Type B pancreatic cell (in vitro differentiated cells): ENCODE results near the gene DIP2A. TPM values are rescaled to one million over a fixed set of nuclear protein-coding genes. Genes with fewer than 3 reads are reported as not detected.

Source experiments
- DNase-seq: peaks from one replicate; pipeline ENCODE4 v3.0.0; 2021; ENCODE audit warnings: mixed read lengths; ENCODE audit not compliant: unreplicated experiment; ENCODE audit errors: extremely low spot score
- H3K27ac Mint-ChIP-seq: 2 replicates; pipeline ENCODE4 v1.8.0; 2021; ENCODE audit warnings: mild to moderate bottlenecking, mixed read lengths
- H3K27me3 Mint-ChIP-seq: 2 replicates; pipeline ENCODE4 v1.8.0; 2021; ENCODE audit warnings: mixed read lengths
- H3K36me3 Mint-ChIP-seq: 2 replicates; pipeline ENCODE4 v1.8.0; 2021; ENCODE audit warnings: mixed read lengths
- H3K4me1 Mint-ChIP-seq: one replicate; pipeline ENCODE4 v1.8.0; 2021; ENCODE audit warnings: mixed read lengths; ENCODE audit not compliant: unreplicated experiment
- H3K4me3 Mint-ChIP-seq: 2 replicates; pipeline ENCODE4 v1.8.0; 2021; ENCODE audit warnings: mild to moderate bottlenecking, mixed read lengths
- H3K9me3 Mint-ChIP-seq: 2 replicates; pipeline ENCODE4 v1.8.0; 2021; ENCODE audit warnings: mixed read lengths
- total RNA-seq: library from RNA; stranded (reverse); gene quantifications from 2 replicates; pipeline ENCODE4 v1.2.1, GENCODE V29; 2021; ENCODE audit warnings: low replicate concordance
- TF ChIP-seq, protein P1 (sequence below): fragments of 200-600 bp; sonication (generic); conservative IDR thresholded peaks from 2 replicates; pipeline ENCODE4 v1.5.0; 2021; ENCODE audit warnings: antibody characterized with exemption, mild to moderate bottlenecking

Gene DIP2A
- total RNA-seq, 1 donor from 2014 or later, result 49.4 TPM

DNA sequence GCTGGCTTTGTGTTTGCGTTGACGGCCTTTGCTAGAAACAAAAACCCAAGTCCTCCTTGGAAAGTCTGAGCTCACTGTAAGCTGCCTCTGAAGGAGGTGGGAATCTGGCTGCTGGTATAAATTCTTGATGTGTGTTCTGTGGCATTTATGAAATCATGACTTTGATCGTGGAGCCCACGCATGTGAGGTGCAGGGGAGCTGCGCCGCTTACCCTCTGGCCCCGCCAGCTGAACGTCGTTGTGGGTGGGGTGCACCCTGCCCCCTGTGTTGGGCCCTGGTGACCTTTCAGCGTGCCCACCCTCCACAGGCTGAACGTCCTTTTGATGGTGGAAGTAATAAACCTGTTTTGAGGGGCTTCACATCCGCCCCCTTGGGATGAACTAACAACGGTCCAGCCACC lies 21.2 kb upstream of the DIP2A start:
- Mint-ChIP-seq H3K27ac (no peak overlapping the region), H3K4me1 (no peaks in the 10 kb centered on the region), H3K36me3 (peaks cover 15% of the 10 kb centered on the region), H3K9me3 (no peaks in the 10 kb centered on the region), H3K27me3 (no peaks in the 10 kb centered on the region), H3K4me3 (no peak overlapping the region)
- TF ChIP-seq, protein P1, sequence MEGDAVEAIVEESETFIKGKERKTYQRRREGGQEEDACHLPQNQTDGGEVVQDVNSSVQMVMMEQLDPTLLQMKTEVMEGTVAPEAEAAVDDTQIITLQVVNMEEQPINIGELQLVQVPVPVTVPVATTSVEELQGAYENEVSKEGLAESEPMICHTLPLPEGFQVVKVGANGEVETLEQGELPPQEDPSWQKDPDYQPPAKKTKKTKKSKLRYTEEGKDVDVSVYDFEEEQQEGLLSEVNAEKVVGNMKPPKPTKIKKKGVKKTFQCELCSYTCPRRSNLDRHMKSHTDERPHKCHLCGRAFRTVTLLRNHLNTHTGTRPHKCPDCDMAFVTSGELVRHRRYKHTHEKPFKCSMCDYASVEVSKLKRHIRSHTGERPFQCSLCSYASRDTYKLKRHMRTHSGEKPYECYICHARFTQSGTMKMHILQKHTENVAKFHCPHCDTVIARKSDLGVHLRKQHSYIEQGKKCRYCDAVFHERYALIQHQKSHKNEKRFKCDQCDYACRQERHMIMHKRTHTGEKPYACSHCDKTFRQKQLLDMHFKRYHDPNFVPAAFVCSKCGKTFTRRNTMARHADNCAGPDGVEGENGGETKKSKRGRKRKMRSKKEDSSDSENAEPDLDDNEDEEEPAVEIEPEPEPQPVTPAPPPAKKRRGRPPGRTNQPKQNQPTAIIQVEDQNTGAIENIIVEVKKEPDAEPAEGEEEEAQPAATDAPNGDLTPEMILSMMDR, result no peak
- no peak for DNase-seq

DNA sequence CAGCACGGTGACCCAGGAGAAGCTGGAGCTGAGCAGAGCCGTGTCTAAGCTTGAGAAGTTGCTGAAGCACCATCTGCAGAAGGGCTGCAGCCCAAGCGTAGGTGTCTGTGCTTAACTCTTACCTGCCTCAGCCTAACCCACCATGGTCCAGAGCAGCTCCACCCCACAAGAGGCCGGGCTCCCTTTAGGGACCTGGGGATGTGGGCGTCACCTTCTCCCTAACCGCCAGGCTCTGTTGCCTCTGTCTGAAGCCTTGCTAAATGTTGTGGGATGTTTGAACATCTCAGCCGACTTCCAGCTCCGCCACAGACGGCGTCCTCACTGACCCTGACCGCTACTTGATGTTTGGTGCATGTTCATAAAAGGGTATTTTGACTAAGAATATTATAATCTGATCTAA lies 20.4 kb upstream of the DIP2A start:
- no peaks in the 10 kb centered on the region for H3K4me1 Mint-ChIP-seq
- H3K27me3 Mint-ChIP-seq, result no peaks in the 10 kb centered on the region
- TF ChIP-seq, protein P1, result no peak
- H3K9me3 Mint-ChIP-seq, result no peaks in the 10 kb centered on the region
- H3K4me3 Mint-ChIP-seq, result no peak overlapping the region
- H3K36me3 Mint-ChIP-seq, result peaks cover 20% of the 10 kb centered on the region
- no peak for DNase-seq
- no peak overlapping the region for H3K27ac Mint-ChIP-seq

DNA sequence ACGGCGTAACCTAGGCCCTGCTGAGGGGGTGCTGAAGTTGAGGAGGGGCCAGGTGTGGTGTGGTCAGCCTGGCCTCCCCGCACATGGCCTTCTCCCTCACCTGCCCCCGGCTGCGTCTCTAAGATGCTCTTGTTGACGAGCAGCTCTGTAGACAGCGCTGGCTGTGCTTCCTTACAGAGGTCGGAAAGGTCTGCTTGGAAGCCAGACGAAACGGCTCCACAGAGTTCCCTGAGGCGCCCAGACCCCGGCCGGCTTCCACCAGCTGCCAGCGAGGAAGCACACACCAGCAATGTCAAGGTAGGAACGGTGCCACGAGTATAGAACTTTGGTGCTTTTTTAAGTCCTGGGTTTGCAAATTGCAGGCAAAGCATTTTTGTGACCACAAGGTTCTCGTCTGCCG lies 18.8 kb upstream of the DIP2A start:
- Mint-ChIP-seq H3K27ac (no peak overlapping the region), H3K9me3 (no peaks in the 10 kb centered on the region), H3K4me1 (no peaks in the 10 kb centered on the region), H3K27me3 (no peaks in the 10 kb centered on the region), H3K36me3 (peaks cover 28% of the 10 kb centered on the region), H3K4me3 (no peak overlapping the region)
- no peak for DNase-seq
- TF ChIP-seq, protein P1, result no peak

DNA sequence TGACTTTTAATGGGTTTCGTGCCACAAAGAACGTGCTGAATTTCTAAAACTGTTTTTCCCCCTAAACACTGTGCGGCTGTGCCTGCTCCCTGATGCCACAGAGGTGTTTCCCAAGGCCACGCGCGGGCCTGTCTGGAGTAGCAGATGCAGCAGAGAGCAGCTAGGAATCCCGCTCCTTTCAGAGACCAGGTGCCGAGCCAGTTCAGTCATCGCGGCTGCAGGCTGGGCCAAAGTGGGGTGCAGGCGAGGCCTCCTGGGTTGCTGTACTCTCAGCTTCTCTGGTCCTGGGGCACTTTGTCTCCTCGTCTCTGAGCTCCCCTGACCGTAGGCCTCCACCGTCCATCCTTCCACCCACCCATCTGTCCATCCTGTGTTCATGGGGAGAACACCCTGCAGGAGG lies 17.4 kb upstream of the DIP2A start:
- H3K27me3 Mint-ChIP-seq, result no peaks in the 10 kb centered on the region
- TF ChIP-seq, protein P1, result no peak
- DNase-seq, result no peak
- H3K4me1 Mint-ChIP-seq, result no peaks in the 10 kb centered on the region
- no peaks in the 10 kb centered on the region for H3K9me3 Mint-ChIP-seq
- H3K4me3 Mint-ChIP-seq, result no peak overlapping the region
- no peak overlapping the region for H3K27ac Mint-ChIP-seq
- peaks cover 35% of the 10 kb centered on the region for H3K36me3 Mint-ChIP-seq

DNA sequence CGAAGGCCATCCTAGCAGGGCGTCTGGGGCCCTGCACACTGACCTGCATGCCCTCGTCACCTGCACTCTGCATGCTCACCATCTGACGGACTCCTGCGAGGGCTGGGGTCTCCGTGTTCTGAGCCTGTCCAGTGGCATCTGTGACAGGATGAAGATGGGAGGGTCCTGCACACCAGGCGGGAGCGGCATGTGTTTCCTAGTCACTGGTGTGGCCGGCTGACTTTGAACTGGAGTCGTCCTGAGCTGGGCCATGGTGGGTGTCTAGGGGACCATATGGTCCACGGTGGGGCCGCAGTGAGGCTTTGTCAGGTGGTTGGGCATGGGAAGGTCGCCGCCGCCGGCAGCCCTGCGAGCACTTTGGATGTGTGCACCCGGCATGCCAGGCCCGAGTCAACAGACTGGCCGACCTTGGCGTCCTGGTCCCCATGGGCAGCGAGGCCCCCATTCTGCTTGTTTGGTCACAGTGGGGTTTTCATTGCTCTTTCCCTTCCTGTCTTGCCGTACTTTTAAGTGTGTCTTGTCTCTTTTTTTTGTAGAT lies 16.7 kb upstream of the DIP2A start:
- H3K9me3 Mint-ChIP-seq, result no peaks in the 10 kb centered on the region
- H3K4me1 Mint-ChIP-seq, result no peaks in the 10 kb centered on the region
- no peak for DNase-seq
- H3K27me3 Mint-ChIP-seq, result no peaks in the 10 kb centered on the region
- no peak overlapping the region for H3K27ac Mint-ChIP-seq
- TF ChIP-seq, protein P1, result no peak
- H3K4me3 Mint-ChIP-seq, result no peak overlapping the region
- H3K36me3 Mint-ChIP-seq, result peaks cover 35% of the 10 kb centered on the region

DNA sequence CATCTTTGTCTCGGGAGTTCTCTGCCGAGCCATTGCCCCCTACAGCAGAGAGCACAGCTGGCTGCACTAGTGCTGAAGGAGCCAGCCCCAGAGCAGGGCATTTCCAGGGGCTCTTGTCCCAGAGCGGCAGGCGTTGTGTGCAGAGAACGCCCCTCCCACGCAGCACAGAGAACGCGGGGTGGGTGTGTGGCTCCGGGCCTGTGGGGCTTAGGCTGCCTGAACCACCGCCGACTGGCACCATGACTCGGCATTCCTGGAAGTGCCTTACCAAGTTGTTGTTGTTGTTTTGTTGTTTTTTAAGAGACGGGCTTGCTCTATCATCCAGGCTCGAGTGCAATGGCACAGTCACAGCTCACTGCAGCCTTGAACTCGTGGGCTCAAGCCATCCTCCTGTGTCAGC lies 15.8 kb upstream of the DIP2A start:
- H3K4me1 Mint-ChIP-seq, result no peaks in the 10 kb centered on the region
- H3K36me3 Mint-ChIP-seq, result peaks cover 37% of the 10 kb centered on the region
- H3K9me3 Mint-ChIP-seq, result no peaks in the 10 kb centered on the region
- H3K27ac Mint-ChIP-seq, result no peak overlapping the region
- TF ChIP-seq, protein P1, result no peak
- no peak overlapping the region for H3K4me3 Mint-ChIP-seq
- H3K27me3 Mint-ChIP-seq, result no peaks in the 10 kb centered on the region
- no peak for DNase-seq
